ENCODE measurements around the gene FUT6. TPM values are rescaled to one million over a fixed set of nuclear protein-coding genes. Genes with fewer than 3 reads are reported as not detected.
"Not testable (repeated sequence)": the region's sequence is repeated elsewhere in the genome, so short reads cannot be mapped to it uniquely, and the experiment has no call there.

Gene FUT6
- total RNA-seq, 3 donors from 2014 or later = 44.4 to 93.6 (median 82.3) TPM

DNA sequence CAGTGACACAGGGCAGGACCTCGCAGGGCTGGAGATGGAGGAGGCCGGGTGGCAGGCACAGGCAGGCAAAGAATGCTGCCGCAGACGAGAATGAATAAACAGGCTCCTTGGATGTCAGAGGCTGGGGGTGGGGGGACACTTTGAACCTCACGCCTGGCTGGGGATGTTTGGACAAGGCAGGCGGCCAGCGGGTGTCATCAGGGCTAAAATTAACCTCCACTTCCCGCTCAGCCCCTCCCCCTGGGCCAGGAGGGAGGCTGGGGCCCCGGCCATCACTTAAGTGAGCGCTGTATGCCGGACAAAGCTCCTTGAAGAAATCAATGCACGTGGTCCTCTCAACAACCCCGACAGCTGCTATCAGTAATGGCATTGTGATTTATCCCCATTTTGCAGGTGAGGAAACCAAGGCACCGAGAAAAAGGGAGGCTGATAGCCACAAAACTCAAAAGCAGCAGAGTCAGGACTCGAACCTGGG, 41.1 kb upstream of the FUT6 start:
- no peak for TF ChIP-seq CTCF (IDR thresholded peaks at IDR 0.05)
- H3K36me3 ChIP-seq (ENCODE audit: low read depth) = no peaks in the 10 kb centered on the region
- DNase-seq (peak in 2 of 3 donors; percentile 40 to 63), ATAC-seq (peak; percentile 61)
- intact Hi-C loops (cut with DNase I, micrococcal nuclease) = no loop called here
- H3K4me1 ChIP-seq (ENCODE audit: low read depth) = no peaks in the 10 kb centered on the region
- no peak overlapping the region for H3K4me3 ChIP-seq
- no peaks in the 10 kb centered on the region for H3K9me3 ChIP-seq

DNA sequence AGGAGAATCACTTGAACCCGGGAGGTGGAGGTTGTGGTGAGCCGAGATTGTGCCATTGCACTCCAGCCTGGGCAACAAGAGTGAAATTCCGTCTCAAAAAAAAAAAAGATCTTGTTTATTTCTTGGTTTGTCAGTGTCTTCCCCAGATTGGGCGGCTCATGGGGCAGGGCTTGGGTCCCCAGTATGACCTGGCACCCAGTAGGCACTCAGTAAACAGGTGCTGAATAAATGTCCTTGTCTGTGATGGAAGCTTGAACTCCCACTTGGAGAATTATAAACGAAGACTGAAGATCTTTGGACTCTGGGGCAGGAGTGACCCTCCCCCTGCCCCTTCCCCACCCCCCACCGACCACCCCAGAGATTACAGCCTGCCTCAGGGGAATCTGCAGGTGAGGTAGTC, 40.7 kb upstream of the FUT6 start:
- Histone ChIP-seq H3K9me3 (no peaks in the 10 kb centered on the region), H3K4me3 (no peak overlapping the region), H3K4me1 (ENCODE audit: low read depth) (no peaks in the 10 kb centered on the region), H3K36me3 (ENCODE audit: low read depth) (no peaks in the 10 kb centered on the region)
- ATAC-seq = no peak
- intact Hi-C loops (cut with DNase I, micrococcal nuclease) = no loop called here
- TF ChIP-seq CTCF (IDR thresholded peaks at IDR 0.05) = no peak
- no peak for DNase-seq

GRCh38 chr19:5877882-5878281, 38.4 kb upstream of the FUT6 start:
- DNase-seq = no peak
- intact Hi-C loops (cut with DNase I, micrococcal nuclease) = no loop called here
- no peaks in the 10 kb centered on the region for H3K4me1 ChIP-seq (ENCODE audit: low read depth)
- TF ChIP-seq CTCF (IDR thresholded peaks at IDR 0.05) = no peak
- no peak overlapping the region for H3K4me3 ChIP-seq
- no peaks in the 10 kb centered on the region for H3K36me3 ChIP-seq (ENCODE audit: low read depth)
- no peak for ATAC-seq
- no peaks in the 10 kb centered on the region for H3K9me3 ChIP-seq

GRCh38 chr19:5877427-5877826, 37.9 kb upstream of the FUT6 start:
- no peak overlapping the region for H3K4me3 ChIP-seq
- no peak for TF ChIP-seq CTCF (IDR thresholded peaks at IDR 0.05)
- no peak for ATAC-seq

GRCh38 chr19:5874496-5874895, 35.0 kb upstream of the FUT6 start:
- intact Hi-C loops (cut with DNase I, micrococcal nuclease); ATAC-seq; DNase-seq; H3K4me3 ChIP-seq; H3K4me1 ChIP-seq (ENCODE audit: low read depth); H3K9me3 ChIP-seq; H3K36me3 ChIP-seq (ENCODE audit: low read depth): not testable (repeated sequence)

More at GRCh38 chr19:5877427-5877826, 37.9 kb upstream of the FUT6 start:
- Histone ChIP-seq H3K9me3 (no peaks in the 10 kb centered on the region), H3K4me1 (ENCODE audit: low read depth) (no peaks in the 10 kb centered on the region), H3K36me3 (ENCODE audit: low read depth) (no peaks in the 10 kb centered on the region)
- DNase-seq = no peak
- intact Hi-C loops (cut with DNase I, micrococcal nuclease) = no loop called here

DNA sequence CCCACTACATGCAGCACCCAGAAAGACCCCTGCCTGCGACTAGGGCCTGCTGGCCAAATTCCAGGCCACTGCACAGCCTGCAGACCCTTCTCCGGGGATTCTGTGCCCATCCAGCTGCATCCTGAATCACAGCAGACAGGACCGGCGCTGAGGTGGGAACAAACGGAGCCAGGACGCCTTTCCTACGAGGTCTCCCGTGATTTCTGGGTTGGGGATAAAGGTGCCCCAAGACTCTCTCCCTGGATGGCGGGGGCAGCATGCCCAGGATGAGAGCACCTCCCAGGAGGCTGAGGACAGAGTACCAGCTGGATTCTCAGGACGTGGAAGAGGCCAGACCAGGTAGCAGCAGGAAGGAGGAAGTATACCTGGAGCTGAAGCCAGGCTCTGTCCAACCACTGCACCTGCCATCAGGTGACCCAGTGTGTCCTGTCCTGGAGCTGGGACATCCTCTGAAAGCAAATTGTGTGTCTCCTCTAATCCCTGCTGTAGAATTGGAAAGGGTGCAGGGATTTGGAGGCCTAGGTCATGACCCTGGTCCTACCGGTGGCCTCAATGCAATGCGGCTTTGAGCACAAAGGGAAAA, 34.2 kb upstream of the FUT6 start:
- intact Hi-C loops (cut with DNase I, micrococcal nuclease) = no loop called here
- no peaks in the 10 kb centered on the region for H3K4me1 ChIP-seq (ENCODE audit: low read depth)
- TF ChIP-seq CTCF (IDR thresholded peaks at IDR 0.05) = no peak
- H3K36me3 ChIP-seq (ENCODE audit: low read depth) = no peaks in the 10 kb centered on the region
- DNase-seq (no peak), ATAC-seq (peak; percentile 58)
- H3K4me3 ChIP-seq = no peak overlapping the region
- no peaks in the 10 kb centered on the region for H3K9me3 ChIP-seq
